Measurements from ENCODE around the gene MROH2A. TPM values are rescaled to one million over a fixed set of nuclear protein-coding genes. Genes with fewer than 3 reads are reported as not detected.

The MROH2A gene
- total RNA-seq, 1 donor from 2014 or later: not detected

DNA sequence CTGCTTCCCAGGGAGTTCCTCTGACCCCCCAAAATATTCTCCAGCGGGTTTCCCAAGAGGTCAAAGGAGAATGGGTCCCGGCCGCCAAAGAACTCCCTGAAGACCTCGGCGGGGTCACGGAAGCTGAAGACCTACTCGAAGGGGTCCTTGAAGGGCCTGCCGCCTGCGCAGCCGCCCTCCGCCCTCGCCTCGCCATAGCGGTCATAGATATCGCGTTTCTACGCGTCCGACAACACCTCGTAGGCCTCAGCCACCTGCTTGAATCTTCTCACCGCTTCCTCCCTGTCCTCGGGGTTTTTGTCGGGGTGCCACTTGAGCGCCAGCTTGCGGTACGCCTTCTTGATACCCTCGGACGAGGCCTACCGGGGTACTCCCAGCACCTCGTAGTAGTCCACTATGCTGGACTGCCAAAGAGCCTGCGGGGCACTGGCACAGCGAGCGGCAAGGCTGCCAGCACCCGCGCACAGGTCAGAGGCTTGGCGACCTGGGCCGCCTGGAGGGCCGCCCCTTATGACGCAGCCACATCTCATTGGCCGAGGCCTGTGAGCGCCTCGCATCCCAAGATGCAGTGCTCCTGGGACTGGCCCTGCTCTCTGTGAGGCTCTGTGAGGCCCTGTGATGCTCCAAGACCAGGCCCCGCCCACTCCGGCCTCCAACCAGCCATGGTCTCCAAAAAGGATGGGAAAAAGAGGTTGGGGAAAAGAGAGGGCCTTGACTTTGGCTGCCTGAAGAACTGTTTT lies 23.1 kb upstream of the MROH2A start:
- Mint-ChIP-seq H3K9me3 (ENCODE audit: unreplicated experiment) (peaks cover 2% of the 10 kb centered on the region), H3K27ac (ENCODE audit: unreplicated experiment) (no peak overlapping the region), H3K4me1 (ENCODE audit: low read depth, unreplicated experiment) (no peaks in the 10 kb centered on the region), H3K27me3 (ENCODE audit: unreplicated experiment) (peaks cover 2% of the 10 kb centered on the region), H3K4me3 (ENCODE audit: unreplicated experiment) (no peak overlapping the region), H3K36me3 (ENCODE audit: unreplicated experiment) (peaks cover 8% of the 10 kb centered on the region)
- TF ChIP-seq CTCF (IDR thresholded peaks at IDR 0.05; ENCODE audit: partially characterized antibody, unreplicated experiment): no peak
- no peak for DNase-seq

DNA sequence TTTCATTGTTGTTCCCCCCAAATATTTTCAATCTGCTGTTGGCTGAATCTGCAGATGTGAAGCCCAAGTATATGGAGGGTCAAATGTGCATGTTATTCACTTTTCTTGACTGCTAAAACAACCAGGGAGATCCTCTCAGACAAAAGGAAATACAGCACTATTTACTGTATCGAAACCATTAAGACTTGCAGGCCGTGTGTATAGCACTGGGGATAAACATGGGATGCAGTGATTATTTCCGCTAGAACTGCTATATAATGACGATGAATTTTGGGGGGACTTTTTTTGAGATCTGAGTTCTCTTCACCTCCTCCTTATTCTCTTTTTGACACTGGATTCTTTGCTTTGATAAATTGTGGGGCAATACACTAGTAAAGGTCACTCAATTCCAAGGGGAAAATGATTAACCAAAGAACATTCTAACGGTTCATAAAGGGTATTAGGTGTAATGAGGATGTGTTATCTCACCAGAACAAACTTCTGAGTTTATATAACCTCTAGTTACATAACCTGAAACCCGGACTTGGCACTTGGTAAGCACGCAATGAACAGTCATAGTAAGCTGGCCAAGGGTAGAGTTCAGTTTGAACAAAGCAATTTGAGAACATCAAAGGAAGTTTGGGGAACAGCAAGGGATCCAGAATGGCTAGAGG lies 21.6 kb upstream of the MROH2A start:
- no peaks in the 10 kb centered on the region for H3K4me1 Mint-ChIP-seq (ENCODE audit: low read depth, unreplicated experiment)
- peaks cover 3% of the 10 kb centered on the region for H3K27me3 Mint-ChIP-seq (ENCODE audit: unreplicated experiment)
- no peak for TF ChIP-seq CTCF (IDR thresholded peaks at IDR 0.05; ENCODE audit: partially characterized antibody, unreplicated experiment)
- peaks cover 2% of the 10 kb centered on the region for H3K36me3 Mint-ChIP-seq (ENCODE audit: unreplicated experiment)
- no peak overlapping the region for H3K4me3 Mint-ChIP-seq (ENCODE audit: unreplicated experiment)
- H3K9me3 Mint-ChIP-seq (ENCODE audit: unreplicated experiment): no peaks in the 10 kb centered on the region
- no peak for DNase-seq
- H3K27ac Mint-ChIP-seq (ENCODE audit: unreplicated experiment): no peak overlapping the region

DNA sequence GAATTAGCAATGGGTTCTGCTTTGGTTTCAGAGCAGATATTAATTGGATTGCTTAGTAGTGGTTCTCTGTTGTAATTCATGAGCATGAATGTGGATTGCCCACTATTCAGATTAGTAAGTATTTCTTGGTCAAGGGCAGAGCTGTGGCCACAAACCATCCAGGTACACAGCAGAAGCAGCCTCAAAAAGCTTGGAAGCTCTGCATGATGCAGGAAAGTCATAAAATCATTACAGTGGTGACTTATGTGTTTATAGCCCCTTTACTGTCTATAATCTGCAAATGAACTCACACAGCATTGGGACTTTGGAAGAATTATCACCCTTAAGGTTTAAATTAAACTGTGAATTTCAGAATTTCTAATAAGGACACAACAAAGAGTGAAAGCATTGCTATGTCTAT lies 20.0 kb upstream of the MROH2A start:
- Mint-ChIP-seq H3K27me3 (ENCODE audit: unreplicated experiment) (peaks cover 3% of the 10 kb centered on the region), H3K27ac (ENCODE audit: unreplicated experiment) (no peak overlapping the region), H3K4me1 (ENCODE audit: low read depth, unreplicated experiment) (no peaks in the 10 kb centered on the region), H3K4me3 (ENCODE audit: unreplicated experiment) (no peak overlapping the region), H3K36me3 (ENCODE audit: unreplicated experiment) (no peaks in the 10 kb centered on the region), H3K9me3 (ENCODE audit: unreplicated experiment) (no peaks in the 10 kb centered on the region)
- no peak for TF ChIP-seq CTCF (IDR thresholded peaks at IDR 0.05; ENCODE audit: partially characterized antibody, unreplicated experiment)
- DNase-seq: no peak

DNA sequence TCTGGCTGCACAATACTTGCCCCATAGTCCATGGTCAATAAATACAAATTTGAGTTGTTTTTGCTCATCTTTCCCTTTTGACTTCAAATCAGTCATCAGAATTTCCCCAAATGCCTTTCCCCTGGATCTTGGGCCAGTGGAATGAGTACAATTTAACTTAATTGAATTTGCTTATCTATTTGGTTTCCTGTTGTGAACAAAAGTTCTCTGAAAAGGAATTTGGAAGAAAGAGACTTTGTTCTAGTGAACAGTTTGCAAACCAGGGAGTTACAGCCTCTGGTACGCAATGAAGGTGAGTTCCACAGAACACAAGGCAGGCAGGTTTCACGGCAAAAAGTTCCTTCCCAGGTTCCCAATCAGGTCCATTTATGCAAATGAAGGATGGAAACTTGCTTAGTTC lies 19.3 kb upstream of the MROH2A start:
- no peaks in the 10 kb centered on the region for H3K36me3 Mint-ChIP-seq (ENCODE audit: unreplicated experiment)
- TF ChIP-seq CTCF (IDR thresholded peaks at IDR 0.05; ENCODE audit: partially characterized antibody, unreplicated experiment): no peak
- H3K4me3 Mint-ChIP-seq (ENCODE audit: unreplicated experiment): no peak overlapping the region
- peaks cover 3% of the 10 kb centered on the region for H3K27me3 Mint-ChIP-seq (ENCODE audit: unreplicated experiment)
- H3K27ac Mint-ChIP-seq (ENCODE audit: unreplicated experiment): no peak overlapping the region
- DNase-seq: no peak
- H3K9me3 Mint-ChIP-seq (ENCODE audit: unreplicated experiment): no peaks in the 10 kb centered on the region
- H3K4me1 Mint-ChIP-seq (ENCODE audit: low read depth, unreplicated experiment): no peaks in the 10 kb centered on the region

DNA sequence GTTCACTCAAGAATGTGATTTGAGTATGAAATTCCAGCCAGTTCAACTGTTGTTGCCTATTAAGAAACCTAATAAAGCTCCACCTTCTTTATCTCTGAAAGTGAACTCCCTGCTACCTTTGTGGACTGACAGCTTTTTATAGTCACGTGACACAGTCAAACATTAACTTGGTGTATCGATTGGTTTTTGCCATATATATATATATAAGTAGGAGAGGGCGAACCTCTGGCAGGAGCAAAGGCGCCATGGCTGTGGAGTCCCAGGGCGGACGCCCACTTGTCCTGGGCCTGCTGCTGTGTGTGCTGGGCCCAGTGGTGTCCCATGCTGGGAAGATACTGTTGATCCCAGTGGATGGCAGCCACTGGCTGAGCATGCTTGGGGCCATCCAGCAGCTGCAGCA lies 18.1 kb upstream of the MROH2A start, which contains the start of gene UGT1A1:
Gene UGT1A1, plus strand, starts transcription at position 228 of the 400 bp plus-strand sequence. Its CDS starts 18 bp downstream, at position 246.
- no peaks in the 10 kb centered on the region for H3K36me3 Mint-ChIP-seq (ENCODE audit: unreplicated experiment)
- H3K4me3 Mint-ChIP-seq (ENCODE audit: unreplicated experiment): no peak within 1 kb of the TSS
- H3K27me3 Mint-ChIP-seq (ENCODE audit: unreplicated experiment): peaks cover 3% of the 10 kb centered on the region
- H3K9me3 Mint-ChIP-seq (ENCODE audit: unreplicated experiment): no peaks in the 10 kb centered on the region
- no peak for TF ChIP-seq CTCF (IDR thresholded peaks at IDR 0.05; ENCODE audit: partially characterized antibody, unreplicated experiment)
- H3K4me1 Mint-ChIP-seq (ENCODE audit: low read depth, unreplicated experiment): no peaks in the 10 kb centered on the region
- H3K27ac Mint-ChIP-seq (ENCODE audit: unreplicated experiment): no peak within 1 kb of the TSS
- DNase-seq: no peak

All from glutamatergic neuron (in vitro differentiated cells).